Esophagus squamous epithelium (tissue), 5 donors: ENCODE data around the gene VAV2. TPM values are rescaled to one million over a fixed set of nuclear protein-coding genes. Genes with fewer than 3 reads are reported as not detected.

Source experiments
- DNase-seq: peaks from one replicate; lab custom pipeline; 2025; lab: John Stamatoyannopoulos, UW
- H3K27ac ChIP-seq, 4 donors: fragments of 200-600 bp; sonication (generic); one replicate each; pipeline ENCODE4 v1.5.1; 2016 to 2019; ENCODE audit warnings: mild to moderate bottlenecking in 1 of 4
- H3K27me3 ChIP-seq, 4 donors: fragments of 200-600 bp; sonication (generic); 1 replicate in 3 of 4; 2 replicates in 1 of 4; pipeline versions ENCODE4 v1.5.1 to v1.6.0; 2017 to 2021; ENCODE audit warnings: antibody characterized with exemption in 1 of 4
- H3K36me3 ChIP-seq, 3 donors: fragments of 200-600 bp; sonication (generic); one replicate each; pipeline ENCODE4 v1.5.1; 2016 to 2019
- H3K4me1 ChIP-seq, 3 donors: fragments of 200-600 bp; sonication (generic); one replicate each; pipeline ENCODE4 v1.5.1; 2017 to 2019
- H3K4me3 ChIP-seq, 4 donors: fragments of 200-600 bp; sonication (generic); 1 replicate in 3 of 4; 2 replicates in 1 of 4; pipeline ENCODE4 v1.5.1; 2016 to 2019; ENCODE audit warnings: mild to moderate bottlenecking in 2 of 4, moderate library complexity in 1 of 4
- H3K9me3 ChIP-seq, 3 donors: fragments of 200-600 bp; sonication (generic); one replicate each; pipeline ENCODE4 v1.5.1; 2016 to 2019
- CTCF ChIP-seq, 6 experiments: fragments of 450-650 bp in 4 of 6; fragments of 200-600 bp in 2 of 6; sonication (generic) in 2 of 6; IDR thresholded peaks; one replicate each; pipeline ENCODE4 v1.5.1; 2016 to 2019; ENCODE audit warnings: antibody characterized with exemption in 6 of 6, mild to moderate bottlenecking in 4 of 6, moderate library complexity in 4 of 6
- POLR2A ChIP-seq, 4 donors: fragments of 450-650 bp; IDR thresholded peaks; one replicate each; pipeline ENCODE4 v1.6.1; 2017; ENCODE audit warnings: antibody characterized with exemption in 4 of 4, mild to moderate bottlenecking in 4 of 4, moderate library complexity in 3 of 4
- WGBS, 2 donors: methylation state at CpG; one replicate each; pipeline ENCODE4 v1.1.5; 2018; 5-methylcytosine and 5-hydroxymethylcytosine counted together
- intact Hi-C: fragments of 100-400 bp; cut with DNase I; formaldehyde crosslinking; loops from one replicate; pipeline ENCODE4 v1.15.0; 2022
- total RNA-seq, 4 donors: library from RNA; depleted of rRNA; stranded (reverse); fragments of >200 nt; gene quantifications; one replicate each; pipeline ENCODE4 v1.1.0, GENCODE V29; 2016
- donor health status: DM: yes; HTN: yes; CAD: no.

VAV2 gene
- total RNA-seq, 4 donors from 2014 or later, result 3.8 to 7.6 (median 5.7) TPM

- no peak for DNase-seq
- TF ChIP-seq CTCF (IDR thresholded peaks at IDR 0.05) (no peak), POLR2A (IDR thresholded peaks at IDR 0.05) (no peak)
- Histone ChIP-seq H3K27ac (no peak overlapping the region), H3K4me3 (no peak overlapping the region), H3K36me3 (peaks cover 0 to 35% (median 0%) of the 10 kb centered on the region in 3 donors), H3K4me1 (peaks cover 0 to 39% (median 6%) of the 10 kb centered on the region in 3 donors), H3K9me3 (no peaks in the 10 kb centered on the region), H3K27me3 (no peaks in the 10 kb centered on the region)
- intact Hi-C loops, result loop anchor here (10.0 kb wide), 1 partner anchor 318 kb away; no protein-coding TSS in a partner anchor
- 75 to 85% methylated on average over 9 to 10 of the region's 17 CpGs for WGBS, 2 donors
Measured at GRCh38 chr9:133786907-133787753, 205.0 kb downstream of the VAV2 start.

DNA sequence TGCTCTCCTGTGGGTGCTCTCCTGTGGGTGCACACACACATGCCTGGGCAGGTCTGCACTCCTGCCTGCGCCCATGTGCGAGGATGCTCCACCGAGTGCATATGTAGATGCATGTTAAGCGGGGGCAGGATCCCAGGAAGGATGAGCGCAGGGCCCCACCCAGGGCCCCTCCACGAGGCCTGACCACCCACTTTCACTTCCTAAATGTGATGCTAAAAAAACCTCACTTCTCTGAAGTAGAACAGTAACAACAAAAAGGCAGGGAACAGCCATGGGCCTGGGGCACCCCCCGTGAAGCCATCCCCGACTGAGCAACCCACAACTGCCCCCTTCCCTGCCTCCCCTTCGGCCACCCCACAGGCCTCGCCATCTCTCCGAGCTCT lies 205.8 kb downstream of the VAV2 start:
- H3K27ac ChIP-seq, result no peak overlapping the region
- DNase-seq, result no peak
- TF ChIP-seq POLR2A (IDR thresholded peaks at IDR 0.05) (no peak), CTCF (IDR thresholded peaks at IDR 0.05) (no peak)
- no peak overlapping the region for H3K4me3 ChIP-seq
- no peaks in the 10 kb centered on the region for H3K9me3 ChIP-seq
- H3K36me3 ChIP-seq, result peaks cover 0 to 32% (median 0%) of the 10 kb centered on the region in 3 donors
- WGBS, 2 donors, result 48 to 83% methylated on average over 5 to 7 of the region's 11 CpGs
- intact Hi-C loops, result loop anchor here (10.0 kb wide), 1 partner anchor 318 kb away; no protein-coding TSS in a partner anchor
- no peaks in the 10 kb centered on the region for H3K27me3 ChIP-seq
- peaks cover 0 to 39% (median 6%) of the 10 kb centered on the region in 3 donors for H3K4me1 ChIP-seq

DNA sequence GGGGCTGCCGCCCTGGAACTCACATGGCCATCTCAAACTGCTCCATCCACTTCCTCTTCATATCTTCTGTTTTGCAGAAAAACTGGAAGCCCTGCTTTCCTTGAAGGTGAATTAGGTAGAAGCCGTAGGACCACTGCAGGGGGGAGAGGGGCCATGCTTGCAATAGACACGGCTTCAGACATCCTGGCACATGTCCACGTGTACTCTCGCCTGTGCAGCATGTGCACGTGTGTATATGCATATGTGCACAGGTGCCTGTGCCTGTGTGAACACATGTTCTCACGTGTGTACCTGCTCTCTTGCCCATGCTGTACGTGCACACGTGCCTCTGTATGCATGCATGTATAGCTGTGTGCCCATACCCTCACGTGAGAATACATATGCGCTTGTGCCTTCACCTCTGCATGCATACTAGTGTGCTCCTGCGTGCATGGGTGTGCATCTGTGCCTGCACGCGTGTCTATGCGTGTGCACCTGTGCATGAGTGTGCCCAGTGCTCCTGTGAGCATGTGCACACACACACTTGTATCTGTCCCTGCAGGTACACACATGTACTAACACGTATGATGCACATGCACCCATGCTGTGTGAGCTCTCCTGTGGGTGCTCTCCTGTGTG lies 206.3 kb downstream of the VAV2 start:
- Histone ChIP-seq H3K9me3 (no peaks in the 10 kb centered on the region), H3K27ac (no peak overlapping the region), H3K4me3 (no peak overlapping the region), H3K4me1 (peaks cover 0 to 39% (median 6%) of the 10 kb centered on the region in 3 donors), H3K27me3 (no peaks in the 10 kb centered on the region), H3K36me3 (peaks cover 0 to 27% (median 0%) of the 10 kb centered on the region in 3 donors)
- intact Hi-C loops, result loop anchor here (10.0 kb wide), 1 partner anchor 319 kb away; no protein-coding TSS in a partner anchor
- DNase-seq, result no peak
- TF ChIP-seq POLR2A (IDR thresholded peaks at IDR 0.05), result no peak
- no peak for TF ChIP-seq CTCF (IDR thresholded peaks at IDR 0.05)
- WGBS, 2 donors, result 80 to 82% methylated on average over 13 to 16 of the region's 16 CpGs

- TF ChIP-seq POLR2A (IDR thresholded peaks at IDR 0.05), result no peak
- no peak for TF ChIP-seq CTCF (IDR thresholded peaks at IDR 0.05)
- Histone ChIP-seq H3K9me3 (no peaks in the 10 kb centered on the region), H3K4me1 (peaks cover 0 to 37% (median 6%) of the 10 kb centered on the region in 3 donors), H3K4me3 (no peak overlapping the region), H3K27ac (no peak overlapping the region), H3K27me3 (no peaks in the 10 kb centered on the region), H3K36me3 (peaks cover 0 to 23% (median 0%) of the 10 kb centered on the region in 3 donors)
- 90 to 92% methylated on average over 19 to 20 of the region's 25 CpGs for WGBS, 2 donors
- DNase-seq, result no peak
- intact Hi-C loops, result loop anchor here (10.0 kb wide), 1 partner anchor 320 kb away; no protein-coding TSS in a partner anchor
Measured at GRCh38 chr9:133784731-133785561, 207.2 kb downstream of the VAV2 start.
